Ecto neural progenitor cell (in vitro differentiated cells): ENCODE measurements around the gene SHFL.

ENCODE experiments used
- DNase-seq: peaks from one replicate; pipeline ENCODE4 v3.0.0-alpha.2; 2018; ENCODE audit warnings: low spot score

The SHFL gene

GRCh38 chr19:10087296-10088061 is 1.4 kb downstream of the SHFL start:
- DNase-seq, result no peak

- no peak for DNase-seq
These were observed 2.9 kb downstream of the SHFL start for GRCh38 chr19:10088949-10089554.

GRCh38 chr19:10089801-10090375 is 3.8 kb downstream of the SHFL start:
- DNase-seq, result no peak

- peak; percentile 32 for DNase-seq
These were observed 5.2 kb downstream of the SHFL start for GRCh38 chr19:10091370-10091687.

GRCh38 chr19:10091895-10092641 is 6.0 kb downstream of the SHFL start:
- no peak for DNase-seq

- no peak for DNase-seq
These were observed 6.7 kb downstream of the SHFL start for GRCh38 chr19:10092648-10093294.

- no peak for DNase-seq
These were observed 7.4 kb downstream of the SHFL start for GRCh38 chr19:10093295-10094186.

- DNase-seq, result no peak
These were observed 9.5 kb downstream of the SHFL start for GRCh38 chr19:10095622-10095947.

- peak; percentile 92 for DNase-seq
These were observed 10.0 kb downstream of the SHFL start for GRCh38 chr19:10095948-10096614.

- DNase-seq, result peak; percentile 50
These were observed 10.5 kb downstream of the SHFL start for GRCh38 chr19:10096615-10096963.

GRCh38 chr19:10100163-10100785 is 14.2 kb downstream of the SHFL start:
- no peak for DNase-seq

GRCh38 chr19:10102787-10103236 is 16.7 kb downstream of the SHFL start:
- no peak for DNase-seq

- DNase-seq, result no peak
These were observed 18.0 kb downstream of the SHFL start for GRCh38 chr19:10104130-10104513.

- no peak for DNase-seq
These were observed 18.8 kb downstream of the SHFL start for GRCh38 chr19:10104665-10105508.

- DNase-seq, result no peak
These were observed 19.5 kb downstream of the SHFL start for GRCh38 chr19:10105509-10106099.

- peak; percentile 98 for DNase-seq
These were observed 20.2 kb downstream of the SHFL start, which contains the start of gene PPAN for GRCh38 chr19:10106100-10106936. PPAN (plus strand) TSS chr19:10106362; CDS start chr19:10106395, 33 bp downstream.

- DNase-seq, result no peak
These were observed 21.1 kb downstream of the SHFL start for GRCh38 chr19:10107254-10107653.

- DNase-seq, result no peak
These were observed 21.8 kb downstream of the SHFL start for GRCh38 chr19:10107817-10108367.
